Hematopoietic multipotent progenitor cell treated with erythropoietin and hydrocortisone succinate and interleukin-3 and kit ligand, for 8 days (in vitro differentiated cells): ENCODE results near the gene MAGI3.
A peak's percentile ranks its signal among the peaks of the same experiment; 100 is the strongest.

ENCODE experiments used
- DNase-seq: peaks from one replicate; pipeline ENCODE4 v3.0.0-alpha.2; 2015

The MAGI3 gene

DNA sequence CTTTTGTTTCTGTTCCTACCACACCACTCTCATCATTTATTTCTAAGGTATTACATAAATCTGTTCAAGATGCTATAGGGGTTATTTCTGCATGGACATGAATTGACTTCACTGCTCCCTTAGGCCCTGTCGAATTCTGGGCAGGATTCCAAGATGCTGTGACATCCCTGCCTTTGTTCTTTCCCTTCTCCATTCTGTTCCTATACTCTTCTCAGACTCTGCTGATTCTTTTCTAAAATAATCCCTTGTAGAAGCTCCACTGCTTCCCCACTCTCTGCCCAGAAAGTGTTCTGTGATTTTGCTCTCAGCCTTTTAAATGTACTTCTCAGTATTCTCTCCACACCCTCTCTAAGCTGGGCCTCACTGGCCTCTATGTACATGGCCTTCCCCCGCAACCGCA lies 269.8 kb downstream of the MAGI3 start:
- no peak for DNase-seq

DNA sequence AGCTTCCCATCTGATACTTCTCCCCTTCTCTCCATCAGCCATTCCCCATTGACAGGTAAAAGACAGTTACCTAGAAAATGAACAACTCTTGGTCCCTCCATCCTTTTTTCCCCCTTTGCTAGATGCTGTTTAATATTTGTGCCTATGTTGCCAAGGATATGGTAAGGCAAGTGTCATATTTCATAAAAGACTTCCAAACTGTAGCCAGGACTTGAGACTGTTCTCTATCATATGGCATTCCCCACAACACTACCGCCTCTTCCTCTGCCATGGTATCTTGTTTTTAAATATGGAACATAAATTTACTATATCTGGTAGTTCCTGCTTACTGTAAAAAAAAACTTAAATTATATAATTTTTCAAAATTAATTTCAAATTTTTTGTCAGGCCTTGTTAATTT lies 271.8 kb downstream of the MAGI3 start:
- no peak for DNase-seq

DNA sequence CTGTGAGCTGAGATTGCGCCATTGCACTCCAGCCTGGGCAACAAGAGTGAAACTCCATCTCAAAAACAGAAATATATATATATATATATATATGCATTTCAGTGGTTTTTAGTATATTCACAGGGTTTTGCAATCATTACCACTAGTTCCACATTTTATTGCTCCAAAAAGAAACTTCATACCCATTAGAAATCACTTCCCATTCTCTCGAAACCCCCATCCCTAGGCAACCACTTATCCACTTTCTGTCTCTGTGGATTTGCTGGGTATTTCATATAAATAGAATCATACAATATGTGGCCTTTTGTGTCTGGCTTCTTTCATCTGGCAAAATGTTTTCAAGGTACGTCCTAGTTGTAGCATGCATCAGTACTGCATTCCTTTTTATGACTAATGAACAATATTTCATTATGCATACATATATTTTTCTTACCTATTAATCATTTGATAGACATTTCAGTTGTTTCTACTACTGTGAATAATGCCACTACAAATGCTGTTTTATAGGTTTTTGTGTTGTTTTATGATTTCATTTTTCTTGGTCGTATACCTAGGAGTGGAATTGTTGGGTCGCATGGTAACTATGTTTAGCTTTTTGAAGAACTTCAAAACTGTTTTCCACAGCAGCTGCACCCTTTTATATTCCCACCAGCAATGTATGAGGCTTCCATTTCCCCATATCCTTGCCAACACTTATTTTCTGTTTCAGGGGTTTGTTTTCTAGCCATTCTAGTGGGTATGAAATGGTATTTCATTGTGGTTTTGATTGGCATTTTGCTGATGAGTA lies 273.0 kb downstream of the MAGI3 start:
- no peak for DNase-seq

DNA sequence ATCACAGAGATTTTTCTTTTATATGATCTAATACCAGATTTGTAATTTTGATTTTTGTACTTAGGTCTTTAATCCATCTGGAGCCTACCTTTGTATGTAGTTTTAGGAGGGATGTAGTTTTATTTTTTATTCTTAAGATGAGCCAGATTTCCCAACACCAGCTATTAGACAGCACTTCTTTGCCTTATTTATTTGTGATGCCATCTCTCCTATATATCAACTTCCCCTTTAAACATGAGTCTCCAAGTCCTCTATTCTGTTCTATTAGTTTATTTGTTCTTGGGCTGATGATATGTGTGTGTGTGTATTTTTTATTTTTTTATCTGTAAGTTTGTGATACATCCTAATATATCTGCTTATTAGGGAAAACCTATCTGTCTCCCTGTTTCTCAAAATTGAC lies 274.8 kb downstream of the MAGI3 start:
- DNase-seq = no peak

DNA sequence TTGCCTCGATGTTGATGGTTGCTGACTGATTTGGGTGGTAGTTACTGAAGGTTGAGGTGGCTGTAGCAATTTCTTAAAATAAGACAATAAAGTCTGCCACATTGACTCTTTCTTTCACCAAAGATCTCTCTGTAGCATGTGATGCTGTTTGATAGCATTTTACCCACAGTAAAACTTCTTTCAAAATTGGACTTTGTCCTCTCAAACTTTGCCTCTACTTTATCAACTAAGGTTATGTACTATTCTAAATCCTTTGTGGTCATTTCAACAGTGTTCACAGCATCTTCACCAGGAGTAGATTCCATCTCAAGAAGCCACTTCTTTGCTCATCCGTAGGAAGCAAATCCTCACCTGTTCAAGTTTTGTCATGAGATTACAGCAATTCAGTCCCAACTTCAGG lies 275.8 kb downstream of the MAGI3 start:
- DNase-seq = no peak

DNA sequence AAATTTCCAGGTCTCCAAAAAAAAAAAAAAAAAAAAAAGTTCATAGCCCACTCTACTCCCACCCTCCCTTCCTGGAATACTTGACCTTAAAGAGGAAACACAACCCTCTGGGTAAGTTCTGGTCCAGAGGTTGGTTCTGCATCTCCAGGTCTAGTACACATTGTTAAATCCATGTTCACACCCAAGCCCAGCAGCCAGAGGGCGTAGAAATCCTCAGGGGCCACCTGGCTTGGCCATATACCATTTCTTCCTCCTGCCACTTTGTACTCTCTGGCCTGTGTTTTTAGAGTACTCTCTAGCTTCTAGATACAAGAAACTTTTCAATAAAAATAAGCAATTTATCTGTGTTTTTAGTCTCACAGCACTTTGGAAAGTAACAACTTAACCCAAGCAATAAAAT lies 279.7 kb downstream of the MAGI3 start:
- no peak for DNase-seq

DNA sequence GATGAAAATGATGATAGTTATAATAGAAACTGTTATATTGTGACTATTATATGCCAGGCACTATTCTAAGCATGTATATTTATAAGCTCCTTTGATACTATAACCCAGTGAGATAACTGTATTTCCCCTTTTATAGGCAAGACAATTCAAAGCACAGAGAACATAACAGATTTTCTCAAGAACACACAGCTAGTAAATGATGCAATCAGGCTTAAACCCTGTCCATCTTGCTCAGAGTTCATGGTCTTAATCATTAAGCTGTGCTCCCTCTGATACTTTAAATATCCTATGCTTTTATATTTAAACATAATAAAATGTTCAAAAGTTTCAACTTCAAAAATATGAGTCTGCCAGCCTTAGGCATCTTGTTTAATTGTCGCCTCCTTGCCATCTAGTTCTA lies 280.3 kb downstream of the MAGI3 start:
- no peak for DNase-seq

DNA sequence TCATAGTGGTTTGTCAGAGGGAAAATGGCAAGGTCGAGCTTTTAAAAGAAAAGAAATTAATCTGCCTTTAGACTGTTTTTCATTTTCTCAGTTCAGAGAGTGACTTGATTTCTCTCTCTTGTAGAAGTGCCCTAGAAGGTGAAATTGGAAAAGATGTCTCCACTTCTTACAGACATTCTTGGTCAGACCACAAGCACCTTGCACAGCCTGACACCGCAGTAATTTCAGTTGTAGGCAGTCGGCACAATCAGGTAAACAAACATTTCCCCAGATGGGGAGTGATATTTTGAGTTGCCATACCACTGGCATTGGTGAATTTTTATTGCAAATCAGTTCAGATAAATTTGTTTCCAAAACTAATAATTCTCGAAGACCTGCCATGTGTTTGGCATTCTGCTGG lies 282.2 kb downstream of the MAGI3 start:
- DNase-seq = no peak

DNA sequence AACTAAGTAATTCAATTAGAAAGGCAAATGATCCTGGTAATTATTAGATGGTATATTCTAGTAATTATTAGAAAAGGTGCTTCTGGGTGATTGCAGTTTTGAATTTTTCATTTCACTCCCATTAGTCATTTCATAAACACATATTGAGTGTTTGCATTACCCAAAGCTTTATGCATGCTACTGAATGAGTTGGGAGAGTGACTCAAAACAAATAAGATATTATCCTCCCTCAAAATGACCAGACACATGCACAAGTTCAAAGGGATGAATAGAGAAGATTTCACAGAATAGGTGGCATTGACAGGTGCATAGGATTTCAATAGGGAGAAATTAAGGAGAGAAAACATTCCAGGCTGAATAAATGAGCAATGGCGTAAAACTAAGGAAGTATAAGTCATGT lies 284.3 kb downstream of the MAGI3 start:
- no peak for DNase-seq

DNA sequence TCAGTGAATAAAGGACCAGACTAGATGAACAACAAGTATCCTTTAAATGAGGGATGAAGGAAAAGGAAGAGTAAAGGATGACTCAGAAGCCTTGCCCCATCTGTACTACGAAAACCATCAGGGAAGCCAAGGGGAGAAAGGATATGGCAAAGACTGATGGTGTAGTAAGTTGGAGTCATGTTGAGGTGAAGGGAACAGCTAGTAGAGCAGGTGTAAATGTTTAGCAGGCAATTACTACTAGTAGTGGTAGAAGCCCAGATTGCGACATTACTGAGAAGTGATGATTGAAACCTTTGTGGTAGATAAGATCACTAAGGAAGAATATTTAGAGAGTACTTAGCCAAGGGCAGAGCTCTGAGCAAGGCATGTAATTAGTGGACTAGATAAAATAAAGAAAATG lies 285.0 kb downstream of the MAGI3 start:
- no peak for DNase-seq

DNA sequence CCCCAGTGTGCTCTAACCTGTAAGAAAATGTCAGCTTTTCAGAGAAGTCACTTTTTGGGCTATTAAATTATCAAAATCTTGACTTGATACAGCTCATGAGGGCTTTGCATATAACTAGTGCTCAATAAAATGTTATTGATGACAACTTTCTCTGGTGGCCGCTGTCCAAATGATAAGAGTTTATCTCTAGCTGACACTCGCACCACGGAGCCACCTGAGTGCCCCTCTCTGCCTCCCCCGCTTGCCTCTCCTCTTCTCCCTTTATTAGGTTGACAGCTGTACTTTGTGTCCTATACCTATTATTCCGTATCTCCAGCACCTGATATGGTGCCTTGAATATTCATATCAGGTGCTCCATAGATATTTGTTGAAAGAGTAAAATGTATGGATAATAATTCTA lies 286.2 kb downstream of the MAGI3 start:
- DNase-seq = peak; percentile 49

DNA sequence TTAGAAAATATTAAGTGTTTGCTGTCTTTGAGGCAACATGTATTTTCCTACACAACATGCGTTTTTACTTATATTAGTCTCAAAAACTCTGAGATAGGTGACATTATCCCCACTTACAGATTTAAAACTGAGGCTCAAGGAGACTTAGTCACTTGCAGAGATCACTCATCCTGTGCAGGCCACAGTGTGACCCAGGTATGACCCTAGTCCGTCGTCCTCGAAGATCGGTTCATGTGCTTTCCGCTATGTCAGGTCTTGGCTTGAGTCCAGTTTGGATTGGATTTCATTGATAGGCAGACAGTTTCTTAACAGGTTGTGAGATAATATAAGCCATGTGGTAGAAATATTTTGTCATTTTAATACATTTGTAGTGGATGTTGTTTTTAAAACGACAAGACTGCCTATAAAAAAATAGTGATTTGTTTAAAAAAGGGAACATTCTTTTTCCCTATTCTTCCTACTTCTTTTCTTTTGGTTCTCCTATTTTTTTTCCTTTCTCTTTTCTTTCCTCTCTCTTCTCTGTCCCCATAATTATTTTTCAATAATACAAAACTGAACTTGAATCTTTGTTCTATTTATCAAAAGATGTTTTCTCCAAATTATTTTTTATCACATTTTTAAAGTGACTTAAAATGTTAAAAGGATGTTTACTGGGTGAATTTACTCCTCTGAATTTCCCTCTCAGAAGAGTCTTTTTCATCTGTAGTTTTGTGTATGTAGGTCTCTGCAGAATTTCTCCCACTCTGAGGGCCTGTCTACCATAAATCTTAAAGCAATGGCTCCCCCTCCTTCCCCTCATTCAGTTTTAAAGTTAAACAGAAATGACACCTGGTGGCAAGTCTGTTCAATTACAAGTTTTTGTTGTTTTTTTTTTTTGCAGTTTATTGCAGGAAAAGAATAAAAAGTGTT lies 287.2 kb downstream of the MAGI3 start:
- DNase-seq = peak; percentile 71

DNA sequence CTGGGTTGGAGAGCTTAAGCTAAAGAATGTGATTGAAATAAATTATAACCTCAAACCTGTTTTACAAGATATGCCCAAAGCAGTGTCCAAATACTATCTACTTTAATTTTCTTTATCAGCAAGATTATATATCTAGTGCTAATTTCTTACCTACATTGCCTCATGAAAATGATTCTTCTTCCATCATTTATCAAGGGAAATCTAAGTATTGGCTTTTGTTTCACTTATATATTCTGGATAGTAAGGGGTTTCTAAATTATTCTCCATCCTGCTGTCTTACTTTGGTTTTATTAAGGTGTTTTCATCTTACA lies 287.8 kb downstream of the MAGI3 start:
- DNase-seq = no peak

DNA sequence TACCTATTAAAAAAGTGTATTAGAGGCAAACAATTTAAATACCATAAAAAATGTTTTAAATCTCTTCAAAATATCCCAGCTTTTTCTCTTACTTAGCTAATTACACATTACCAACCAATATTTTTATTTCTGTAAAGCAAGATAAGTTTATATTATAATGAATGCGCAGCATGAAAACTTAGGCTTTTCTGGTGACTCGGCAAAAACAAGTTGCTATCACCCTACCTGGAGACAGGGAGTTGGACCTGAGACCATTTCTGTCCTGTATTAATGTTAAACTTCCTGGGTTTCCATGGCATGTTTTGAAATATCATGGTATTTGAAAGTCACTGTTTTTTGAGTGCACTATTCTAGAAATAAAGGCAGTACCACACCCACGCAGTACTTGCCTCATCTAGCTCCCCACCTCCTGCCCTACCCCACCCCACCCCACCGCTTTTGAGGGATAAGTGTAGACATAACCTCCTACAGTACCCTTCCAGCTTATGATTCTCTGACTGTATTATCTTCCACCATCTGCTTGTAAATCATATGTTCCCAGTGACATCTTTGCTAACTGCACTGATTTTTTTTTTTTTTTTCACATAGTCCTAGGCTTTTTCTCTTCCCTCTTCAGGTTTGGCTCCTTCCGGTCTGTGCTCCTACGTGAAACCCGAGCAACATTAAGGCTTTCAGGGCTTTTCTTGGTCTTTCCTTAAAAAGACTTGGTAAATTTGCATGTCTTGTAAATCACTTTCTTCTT lies 291.5 kb downstream of the MAGI3 start:
- DNase-seq = no peak

DNA sequence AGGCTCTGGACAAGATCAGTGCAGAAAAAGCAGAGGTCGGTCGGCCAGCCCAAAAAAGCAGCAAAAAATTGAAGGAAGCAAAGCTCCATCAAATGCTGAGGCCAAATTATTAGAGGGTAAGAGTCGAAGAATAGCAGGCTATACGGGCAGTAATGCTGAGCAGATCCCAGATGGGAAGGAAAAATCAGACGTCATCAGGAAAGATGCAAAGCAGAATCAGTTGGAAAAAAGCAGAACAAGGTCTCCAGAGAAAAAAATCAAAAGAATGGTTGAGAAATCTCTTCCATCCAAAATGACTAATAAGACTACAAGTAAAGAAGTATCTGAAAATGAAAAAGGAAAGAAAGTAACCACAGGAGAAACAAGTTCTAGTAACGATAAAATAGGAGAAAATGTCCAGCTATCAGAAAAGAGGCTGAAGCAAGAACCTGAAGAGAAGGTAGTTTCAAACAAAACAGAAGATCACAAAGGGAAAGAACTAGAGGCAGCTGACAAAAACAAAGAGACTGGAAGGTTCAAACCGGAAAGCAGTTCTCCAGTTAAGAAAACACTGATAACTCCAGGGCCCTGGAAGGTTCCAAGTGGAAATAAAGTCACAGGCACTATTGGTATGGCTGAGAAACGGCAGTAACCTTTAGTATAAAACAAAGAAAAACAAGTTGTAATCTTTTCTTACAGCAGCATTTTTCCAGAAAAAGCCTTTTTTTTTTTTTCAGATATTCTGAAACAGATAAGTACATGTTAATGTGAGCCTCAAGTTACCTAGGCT lies 293.3 kb downstream of the MAGI3 start:
- DNase-seq = no peak

DNA sequence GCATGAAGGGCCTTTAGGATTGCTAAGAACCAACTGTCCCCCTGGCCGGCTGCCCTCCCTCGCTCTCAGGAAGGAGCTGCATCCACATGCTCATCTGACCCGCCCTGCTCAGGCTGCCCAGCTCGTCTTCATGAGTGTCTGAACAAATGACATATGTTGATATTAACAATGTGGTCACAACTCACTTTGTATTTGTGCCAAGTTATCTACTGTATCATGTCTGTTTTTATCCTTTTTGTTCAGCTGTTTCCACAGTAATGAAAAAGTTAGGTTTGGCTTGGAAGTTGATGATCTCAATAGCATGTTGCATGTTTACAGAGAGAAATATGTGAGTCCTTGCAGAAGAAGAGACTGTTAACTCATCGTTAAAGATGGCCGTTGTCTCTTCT lies 293.8 kb downstream of the MAGI3 start:
- DNase-seq = peak; percentile 85

DNA sequence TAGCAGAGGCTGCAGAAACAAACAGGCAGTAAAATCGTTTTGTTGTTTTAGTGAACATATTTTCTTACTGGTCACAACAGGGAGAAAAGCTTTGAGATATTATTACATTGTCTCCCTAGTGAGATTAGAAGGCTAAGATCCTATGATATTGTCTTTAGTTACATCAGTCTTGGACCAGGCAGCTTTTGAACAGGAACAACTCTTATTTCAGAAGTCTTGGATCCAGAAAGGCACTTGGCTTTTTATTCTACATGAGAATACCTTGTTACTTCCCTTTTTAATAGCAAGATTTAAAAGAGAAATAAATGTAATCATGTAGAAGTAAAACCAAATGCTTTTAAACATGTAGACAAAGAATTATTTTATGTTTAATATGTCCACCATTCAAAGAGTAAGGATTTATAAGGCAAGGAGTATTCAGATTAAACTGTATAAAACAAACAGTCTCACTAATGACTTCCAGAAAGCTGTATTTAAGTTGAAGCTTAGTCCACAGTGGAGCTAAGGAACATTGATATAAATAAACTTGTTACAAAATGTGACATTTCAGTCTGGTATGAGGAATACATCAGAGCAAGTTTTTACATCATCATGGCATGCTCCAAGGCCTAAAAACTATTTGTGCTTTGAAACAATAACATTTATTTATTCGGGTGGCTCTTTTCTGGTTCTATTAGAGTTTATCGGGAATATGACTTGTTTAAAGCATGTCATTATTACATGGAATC lies 296.7 kb downstream of the MAGI3 start:
- no peak for DNase-seq

DNA sequence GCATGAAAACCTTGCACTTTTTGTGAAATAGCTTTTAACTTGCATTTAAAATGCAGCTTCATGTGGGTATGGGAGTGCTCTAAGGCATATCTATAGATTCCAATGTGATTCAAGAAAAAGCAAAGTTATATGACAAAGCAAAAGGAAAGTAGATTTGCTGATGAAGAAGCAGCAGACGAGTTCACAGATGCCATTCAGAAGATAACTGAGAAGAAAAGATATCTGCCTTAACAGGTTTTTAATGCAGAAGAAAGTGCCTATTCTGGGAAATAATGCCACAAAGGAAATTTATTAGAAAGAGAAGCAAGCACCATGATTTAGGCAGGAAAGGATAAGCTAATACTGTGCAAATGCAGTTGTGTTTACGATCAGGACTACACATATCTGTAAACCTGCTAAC lies 300.9 kb downstream of the MAGI3 start:
- peak; percentile 77 for DNase-seq

DNA sequence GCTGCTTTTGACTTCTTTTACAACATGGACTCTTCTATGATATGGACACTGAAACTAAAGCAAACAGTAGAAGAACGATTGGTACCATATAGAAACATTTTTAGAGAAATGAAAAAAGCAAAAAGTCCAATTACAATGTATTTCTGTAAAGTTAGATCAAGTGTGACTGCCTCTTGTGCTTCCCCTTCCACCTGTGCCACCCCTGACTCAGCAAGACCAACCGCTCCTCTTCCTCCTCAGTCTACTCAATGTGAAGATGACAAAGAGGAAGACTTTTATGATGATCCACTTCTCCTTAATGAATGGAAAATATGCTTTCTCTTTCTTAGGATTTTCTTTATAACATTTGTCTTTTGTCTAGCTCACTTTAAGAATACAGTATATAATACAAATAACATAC lies 302.0 kb downstream of the MAGI3 start:
- no peak for DNase-seq

DNA sequence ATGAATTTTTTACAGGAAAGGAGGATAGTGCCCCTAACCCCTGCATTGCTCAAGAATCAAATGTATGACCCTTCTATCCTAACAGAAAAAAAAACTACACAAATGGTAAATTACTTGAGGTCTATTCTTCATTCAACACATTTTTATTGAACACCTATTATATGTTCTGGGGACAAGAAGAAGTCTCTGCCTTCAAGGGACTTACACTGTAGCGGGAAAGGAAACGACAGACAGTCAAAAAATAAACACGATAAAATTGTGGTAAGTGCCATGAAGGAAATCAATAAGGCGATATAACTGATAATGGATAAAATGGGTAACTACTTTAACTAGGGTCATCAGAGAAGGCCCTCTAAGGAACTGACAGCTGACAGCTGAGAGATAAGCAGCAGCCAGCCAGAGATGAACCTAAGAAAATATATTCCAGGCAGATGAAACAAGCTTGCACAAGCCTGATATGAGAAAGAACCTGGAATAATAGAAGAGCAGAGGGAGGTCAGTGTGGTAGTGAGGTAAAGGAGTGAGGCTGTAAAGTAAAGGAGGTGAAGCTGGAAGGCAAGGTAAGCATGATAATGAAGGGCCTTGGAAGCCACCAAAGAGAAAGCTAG lies 302.6 kb downstream of the MAGI3 start:
- DNase-seq = peak; percentile 88

DNA sequence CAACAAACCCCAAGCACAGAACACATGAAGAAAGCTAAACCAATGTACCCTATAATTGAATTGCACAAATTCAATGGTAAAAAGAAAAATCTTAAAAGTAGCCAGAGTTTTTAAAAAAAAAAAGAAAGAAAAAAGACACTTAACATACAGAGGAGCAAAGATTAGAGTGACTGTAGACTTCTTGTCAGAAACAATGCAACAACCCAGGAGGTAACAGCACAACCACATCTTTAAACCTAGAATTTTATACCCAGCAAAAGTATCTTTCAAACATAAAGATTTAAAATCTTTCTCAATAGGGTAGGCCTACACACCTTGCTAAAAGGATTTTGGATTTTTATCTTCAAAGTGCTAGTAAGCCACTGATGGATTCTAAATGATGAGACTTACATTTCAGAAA lies 304.6 kb downstream of the MAGI3 start:
- DNase-seq = no peak

DNA sequence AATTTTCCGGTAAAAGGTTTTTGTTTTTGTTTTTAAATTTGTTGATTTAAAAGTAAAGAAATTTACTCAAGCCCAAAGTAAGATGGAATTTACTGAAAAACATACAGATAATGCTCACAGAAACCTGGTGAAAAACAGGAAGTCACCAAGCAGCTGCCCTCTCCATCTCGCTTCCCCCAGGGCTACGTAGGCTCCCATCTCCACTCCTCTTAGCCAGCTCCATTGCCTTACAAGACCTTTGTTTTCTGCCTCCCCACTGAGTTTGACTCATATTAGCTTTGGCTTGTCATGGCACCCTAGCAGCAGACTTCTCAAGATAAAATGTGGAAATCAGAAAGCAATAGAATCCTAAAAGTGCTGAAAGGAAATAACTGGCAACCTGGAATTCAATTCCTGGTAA lies 311.1 kb downstream of the MAGI3 start:
- no peak for DNase-seq
